NCI-H2227 (cell line): Measurements from ENCODE around the gene MAP2K7.
A peak's percentile ranks its signal among the peaks of the same experiment; 100 is the strongest.
"Not testable (repeated sequence)": the region's sequence is repeated elsewhere in the genome, so short reads cannot be mapped to it uniquely, and the experiment has no call there.

Experiments
- DNase-seq: peaks from one replicate; lab custom pipeline; 2025; ENCODE audit not compliant: unreplicated experiment; lab: John Stamatoyannopoulos, UW

MAP2K7 gene

GRCh38 chr19:7883105-7883504, 20.6 kb upstream of the MAP2K7 start:
- DNase-seq = no peak

- DNase-seq = no peak
Observed at GRCh38 chr19:7883796-7884570, 19.7 kb upstream of the MAP2K7 start.

GRCh38 chr19:7885818-7886217, 17.9 kb upstream of the MAP2K7 start:
- no peak for DNase-seq

GRCh38 chr19:7887408-7888144, 16.1 kb upstream of the MAP2K7 start:
- DNase-seq = no peak

- DNase-seq = no peak
Observed at GRCh38 chr19:7888145-7888825, 15.4 kb upstream of the MAP2K7 start, which contains the start of gene LRRC8E. Gene LRRC8E, plus strand, starts transcription at chr19:7888510. Its CDS starts 7,094 bp downstream, at chr19:7895604.

GRCh38 chr19:7888826-7889217, 14.9 kb upstream of the MAP2K7 start:
- no peak for DNase-seq

- not testable (repeated sequence) for DNase-seq
Observed at GRCh38 chr19:7893362-7894101, 10.1 kb upstream of the MAP2K7 start.

- DNase-seq = no peak
Observed at GRCh38 chr19:7894612-7895309, 8.9 kb upstream of the MAP2K7 start.

GRCh38 chr19:7895565-7895964, 8.1 kb upstream of the MAP2K7 start:
- DNase-seq = no peak

GRCh38 chr19:7897292-7897691, 6.4 kb upstream of the MAP2K7 start:
- no peak for DNase-seq

GRCh38 chr19:7898967-7899366, 4.7 kb upstream of the MAP2K7 start:
- DNase-seq = no peak

- no peak for DNase-seq
Observed at GRCh38 chr19:7899751-7900378, 3.8 kb upstream of the MAP2K7 start.

- no peak for DNase-seq
Observed at GRCh38 chr19:7900401-7900870, 3.2 kb upstream of the MAP2K7 start.

- DNase-seq = no peak
Observed at GRCh38 chr19:7900931-7901330, 2.7 kb upstream of the MAP2K7 start.

- DNase-seq = no peak
Observed at GRCh38 chr19:7901337-7901736, 2.3 kb upstream of the MAP2K7 start.

GRCh38 chr19:7902796-7903243, 857 bp upstream of the MAP2K7 start:
- no peak for DNase-seq

- DNase-seq = peak; percentile 39
Observed at GRCh38 chr19:7904074-7905020, 670 bp downstream of the MAP2K7 start.

- DNase-seq = no peak
Observed at GRCh38 chr19:7905268-7905667, 1.6 kb downstream of the MAP2K7 start.

GRCh38 chr19:7905859-7906258, 2.2 kb downstream of the MAP2K7 start:
- DNase-seq = no peak
